Measurements from ENCODE around the gene PLXNC1.

Gene PLXNC1

GRCh38 chr12:94227066-94227465, 78.7 kb downstream of the PLXNC1 start:
- no peak for TF ChIP-seq GATA2 (IDR thresholded peaks at IDR 0.05; ENCODE audit: low read depth, low read length)
- TF ChIP-seq GATA3 (IDR thresholded peaks at IDR 0.05; ENCODE audit: low read depth, low read length) = no peak

- TF ChIP-seq GATA3 (IDR thresholded peaks at IDR 0.05; ENCODE audit: low read depth, low read length) (no peak), GATA2 (IDR thresholded peaks at IDR 0.05; ENCODE audit: low read depth, low read length) (no peak)
Observed at GRCh38 chr12:94228488-94228907, 80.1 kb downstream of the PLXNC1 start.

- TF ChIP-seq GATA2 (IDR thresholded peaks at IDR 0.05; ENCODE audit: low read depth, low read length) = no peak
- TF ChIP-seq GATA3 (IDR thresholded peaks at IDR 0.05; ENCODE audit: low read depth, low read length) = no peak
Observed at GRCh38 chr12:94229902-94230301, 81.5 kb downstream of the PLXNC1 start.

GRCh38 chr12:94230357-94230905, 82.1 kb downstream of the PLXNC1 start:
- TF ChIP-seq GATA2 (IDR thresholded peaks at IDR 0.05; ENCODE audit: low read depth, low read length) = no peak
- no peak for TF ChIP-seq GATA3 (IDR thresholded peaks at IDR 0.05; ENCODE audit: low read depth, low read length)

GRCh38 chr12:94231709-94232108, 83.3 kb downstream of the PLXNC1 start:
- TF ChIP-seq GATA2 (IDR thresholded peaks at IDR 0.05; ENCODE audit: low read depth, low read length) = no peak
- TF ChIP-seq GATA3 (IDR thresholded peaks at IDR 0.05; ENCODE audit: low read depth, low read length) = no peak

- TF ChIP-seq GATA3 (IDR thresholded peaks at IDR 0.05; ENCODE audit: low read depth, low read length) = no peak
- TF ChIP-seq GATA2 (IDR thresholded peaks at IDR 0.05; ENCODE audit: low read depth, low read length) = no peak
Observed at GRCh38 chr12:94235848-94236247, 87.5 kb downstream of the PLXNC1 start.

- TF ChIP-seq GATA2 (IDR thresholded peaks at IDR 0.05; ENCODE audit: low read depth, low read length) (no peak), GATA3 (IDR thresholded peaks at IDR 0.05; ENCODE audit: low read depth, low read length) (no peak)
Observed at GRCh38 chr12:94239332-94239993, 91.1 kb downstream of the PLXNC1 start.

GRCh38 chr12:94240171-94240570, 91.8 kb downstream of the PLXNC1 start:
- TF ChIP-seq GATA3 (IDR thresholded peaks at IDR 0.05; ENCODE audit: low read depth, low read length) (no peak), GATA2 (IDR thresholded peaks at IDR 0.05; ENCODE audit: low read depth, low read length) (no peak)

- no peak for TF ChIP-seq GATA3 (IDR thresholded peaks at IDR 0.05; ENCODE audit: low read depth, low read length)
- no peak for TF ChIP-seq GATA2 (IDR thresholded peaks at IDR 0.05; ENCODE audit: low read depth, low read length)
Observed at GRCh38 chr12:94242901-94243300, 94.5 kb downstream of the PLXNC1 start.

GRCh38 chr12:94244165-94245133, 96.1 kb downstream of the PLXNC1 start:
- TF ChIP-seq GATA2 (IDR thresholded peaks at IDR 0.05; ENCODE audit: low read depth, low read length) (no peak), GATA3 (IDR thresholded peaks at IDR 0.05; ENCODE audit: low read depth, low read length) (no peak)

- no peak for TF ChIP-seq GATA3 (IDR thresholded peaks at IDR 0.05; ENCODE audit: low read depth, low read length)
- no peak for TF ChIP-seq GATA2 (IDR thresholded peaks at IDR 0.05; ENCODE audit: low read depth, low read length)
Observed at GRCh38 chr12:94245631-94246383, 97.4 kb downstream of the PLXNC1 start.

GRCh38 chr12:94247246-94247645, 98.9 kb downstream of the PLXNC1 start:
- no peak for TF ChIP-seq GATA2 (IDR thresholded peaks at IDR 0.05; ENCODE audit: low read depth, low read length)
- TF ChIP-seq GATA3 (IDR thresholded peaks at IDR 0.05; ENCODE audit: low read depth, low read length) = no peak

- TF ChIP-seq GATA2 (IDR thresholded peaks at IDR 0.05; ENCODE audit: low read depth, low read length) (no peak), GATA3 (IDR thresholded peaks at IDR 0.05; ENCODE audit: low read depth, low read length) (no peak)
Observed at GRCh38 chr12:94248582-94248981, 100.2 kb downstream of the PLXNC1 start.

GRCh38 chr12:94250130-94250529, 101.8 kb downstream of the PLXNC1 start:
- TF ChIP-seq GATA2 (IDR thresholded peaks at IDR 0.05; ENCODE audit: low read depth, low read length) = no peak
- TF ChIP-seq GATA3 (IDR thresholded peaks at IDR 0.05; ENCODE audit: low read depth, low read length) = no peak
